ENCODE results near the gene GNL1.
"Not testable (repeated sequence)": the region's sequence is repeated elsewhere in the genome, so short reads cannot be mapped to it uniquely, and the experiment has no call there.

Gene GNL1

GRCh38 chr6:30565772-30566171 is 9.5 kb upstream of the GNL1 start:
- no peak for DNase-seq

GRCh38 chr6:30564114-30564513 is 7.8 kb upstream of the GNL1 start:
- DNase-seq: no peak

GRCh38 chr6:30562470-30563425 is 6.5 kb upstream of the GNL1 start:
- no peak for DNase-seq

GRCh38 chr6:30560930-30561329 is 4.6 kb upstream of the GNL1 start:
- no peak for DNase-seq

- DNase-seq: no peak
These were observed 1.3 kb upstream of the GNL1 start for GRCh38 chr6:30557683-30557981.

- DNase-seq: peak; percentile 89
These were observed 805 bp upstream of the GNL1 start, which contains the start of gene PRR3 for GRCh38 chr6:30556906-30557682. Gene PRR3 (plus strand): TSS chr6:30557295. CDS start chr6:30557345, 50 bp downstream.

- no peak for DNase-seq
These were observed 548 bp downstream of the GNL1 start for GRCh38 chr6:30555816-30556065.

GRCh38 chr6:30554962-30555815 is 1.1 kb downstream of the GNL1 start:
- peak; percentile 36 for DNase-seq

- DNase-seq: no peak
These were observed 1.9 kb downstream of the GNL1 start for GRCh38 chr6:30554404-30554803.

- no peak for DNase-seq
These were observed 7.9 kb downstream of the GNL1 start for GRCh38 chr6:30548375-30548774.

GRCh38 chr6:30547454-30547853 is 8.8 kb downstream of the GNL1 start:
- no peak for DNase-seq

- DNase-seq: peak; percentile 43
These were observed 11.5 kb downstream of the GNL1 start for GRCh38 chr6:30544666-30545272.

GRCh38 chr6:30543821-30544220 is 12.5 kb downstream of the GNL1 start:
- no peak for DNase-seq

GRCh38 chr6:30542915-30543314 is 13.4 kb downstream of the GNL1 start:
- DNase-seq: no peak

- no peak for DNase-seq
These were observed 13.9 kb downstream of the GNL1 start for GRCh38 chr6:30542404-30542725.

- peak; percentile 65 for DNase-seq
These were observed 14.5 kb downstream of the GNL1 start for GRCh38 chr6:30541515-30542403.

- no peak for DNase-seq
These were observed 18.4 kb downstream of the GNL1 start for GRCh38 chr6:30537931-30538330.

GRCh38 chr6:30533460-30534294 is 22.6 kb downstream of the GNL1 start:
- DNase-seq: no peak

- no peak for DNase-seq
These were observed 26.3 kb downstream of the GNL1 start for GRCh38 chr6:30530014-30530413.

- not testable (repeated sequence) for DNase-seq
These were observed 26.9 kb downstream of the GNL1 start for GRCh38 chr6:30529349-30529875.

- not testable (repeated sequence) for DNase-seq
These were observed 29.8 kb downstream of the GNL1 start for GRCh38 chr6:30526444-30526843.

Measured in NCI-H146 (cell line).